ENCODE measurements around the gene MEPCE.

DNA sequence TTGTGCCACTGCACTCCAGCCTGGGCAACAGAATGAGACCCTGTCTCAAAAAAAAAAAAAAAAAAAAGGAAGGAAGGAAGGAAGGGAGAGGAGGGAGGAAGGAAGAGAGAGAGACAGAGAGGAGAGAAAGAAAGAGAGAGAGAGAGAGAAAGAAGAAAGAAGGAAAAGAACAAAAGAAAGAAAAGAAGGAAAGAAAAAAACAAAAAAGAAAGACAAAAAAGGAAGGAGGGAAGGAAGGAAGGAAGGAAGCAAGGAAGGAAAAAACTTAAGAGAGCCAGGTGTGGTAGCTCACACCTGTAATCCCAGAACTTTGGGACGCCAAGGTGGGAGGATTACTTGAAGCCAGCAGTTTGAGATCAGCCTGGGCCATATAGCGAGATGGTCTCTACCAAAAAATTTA lies 35.2 kb downstream of the MEPCE start:
- TF ChIP-seq SMAD1 (IDR thresholded peaks at IDR 0.05; ENCODE audit: low read depth, low read length, partially characterized antibody) (no peak), TBL1XR1 (IDR thresholded peaks at IDR 0.05; ENCODE audit: low read length in 2 of 2) (no peak), CEBPB (tag; IDR thresholded peaks at IDR 0.05) (no peak), HNRNPL (IDR thresholded peaks at IDR 0.05; ENCODE audit: low read depth, low read length) (no peak), SP2 (IDR thresholded peaks at IDR 0.05; ENCODE audit: extremely low read depth, low read depth, low read length, poor library complexity, severe bottlenecking) (no peak)
